Caco-2 (cell line): Measurements from ENCODE around the gene TBC1D21. TPM values are rescaled to one million over a fixed set of nuclear protein-coding genes. Genes with fewer than 3 reads are reported as not detected.

Source experiments
- BruUV-seq: library from RNA; stranded (reverse); fragments of 400-500 nt; replicated peaks from 2 replicates; lab custom pipeline; 2021; lab: Mats Ljungman, UMichigan
- CTCF ChIA-PET: fragments of 300-600 bp; sonication (Branson Sonifier 250); formaldehyde crosslinking; loops from one replicate; lab custom pipeline; 2022; ENCODE audit warnings: antibody characterized with exemption; lab: Charles Lee
- POLR2A ChIA-PET: fragments of 300-600 bp; sonication (Branson Sonifier 250); formaldehyde crosslinking; loops from one replicate; lab custom pipeline; 2022; ENCODE audit warnings: antibody characterized with exemption; lab: Charles Lee
- DNase-seq, 2 experiments: peaks; one replicate each; pipeline versions ENCODE4 v3.0.0 to v3.0.0-alpha.2; 2020 to 2022
- H3K27me3 ChIP-seq: replicated peaks from 2 replicates; pipeline ENCODE4 v1.6.0; 2011; ENCODE audit warnings: low read length; ENCODE audit not compliant: control insufficient read depth, insufficient read depth
- H3K36me3 ChIP-seq: 2 replicates; pipeline ENCODE4 v1.5.1; 2011; ENCODE audit warnings: low read length; ENCODE audit not compliant: control insufficient read depth, insufficient read depth
- H3K4me1 ChIP-seq: fragments of 250-450 bp; sonication (Bioruptor Pico); 2 replicates; pipeline ENCODE4 v1.5.1; 2020; ENCODE audit warnings: mild to moderate bottlenecking
- H3K4me3 ChIP-seq: 2 replicates; pipeline ENCODE4 v1.5.1; 2011; ENCODE audit warnings: low read depth, mild to moderate bottlenecking, control low read depth, low read length
- H3K9me3 ChIP-seq: fragments of 250-450 bp; sonication (Bioruptor Pico); 2 replicates; pipeline ENCODE4 v1.5.1; 2020; ENCODE audit warnings: mild to moderate bottlenecking, moderate library complexity
- H3K27ac Mint-ChIP-seq: one replicate; pipeline ENCODE4 v1.8.0; 2022; ENCODE audit warnings: mixed read lengths; ENCODE audit not compliant: unreplicated experiment
- H3K27me3 Mint-ChIP-seq: one replicate; pipeline ENCODE4 v1.8.0; 2022; ENCODE audit warnings: mixed read lengths; ENCODE audit not compliant: insufficient read depth, unreplicated experiment
- H3K36me3 Mint-ChIP-seq: one replicate; pipeline ENCODE4 v1.8.0; 2022; ENCODE audit warnings: mild to moderate bottlenecking, mixed read lengths; ENCODE audit not compliant: insufficient read depth, unreplicated experiment
- H3K4me1 Mint-ChIP-seq: one replicate; pipeline ENCODE4 v1.8.0; 2022; ENCODE audit warnings: low read depth, mixed read lengths; ENCODE audit not compliant: unreplicated experiment
- H3K4me3 Mint-ChIP-seq: one replicate; pipeline ENCODE4 v1.8.0; 2022; ENCODE audit warnings: mild to moderate bottlenecking, moderate library complexity, mixed read lengths; ENCODE audit not compliant: unreplicated experiment
- H3K9me3 Mint-ChIP-seq: one replicate; pipeline ENCODE4 v1.8.0; 2022; ENCODE audit warnings: mixed read lengths; ENCODE audit not compliant: unreplicated experiment
- CTCF ChIP-seq, 2 experiments: fragments of 200-600 bp in 1 of 2; IDR thresholded peaks; 1 replicate in 1 of 2; 2 replicates in 1 of 2; pipeline versions ENCODE4 v1.5.1 to v1.8.0; 2011 to 2022; ENCODE audit warnings: antibody characterized with exemption in 1 of 2, control low read depth in 1 of 2, inconsistent platforms in 1 of 2, low read depth in 1 of 2, low read length in 1 of 2, mild to moderate bottlenecking in 1 of 2, moderate library complexity in 1 of 2; ENCODE audit not compliant: insufficient read depth in 1 of 2, severe bottlenecking in 1 of 2, unreplicated experiment in 1 of 2
- intact Hi-C: fragments of 100-400 bp; cut with micrococcal nuclease; formaldehyde crosslinking; loops from one replicate; pipeline ENCODE4 v1.10.0; 2022; ENCODE audit not compliant: unreplicated experiment
- total RNA-seq: library from RNA; stranded (reverse); gene quantifications from 2 replicates; pipeline ENCODE4 v1.2.3, GENCODE V29; 2022

Gene TBC1D21
- total RNA-seq, 1 experiment from 2014 or later: not detected

- POLR2A ChIA-PET: no interaction called here
- H3K27ac Mint-ChIP-seq: no peak overlapping the region
- no peak for TF ChIP-seq CTCF (IDR thresholded peaks at IDR 0.05; ENCODE audit: insufficient read depth in 1 of 2, low read depth in 1 of 2, low read length in 1 of 2, severe bottlenecking in 1 of 2, unreplicated experiment in 1 of 2)
- no peak overlapping the region for H3K4me3 ChIP-seq
- H3K4me1 Mint-ChIP-seq: no peaks in the 10 kb centered on the region
- intact Hi-C loops: no loop called here
- H3K36me3 ChIP-seq: no peaks in the 10 kb centered on the region
- H3K27me3 Mint-ChIP-seq: peaks cover 17% of the 10 kb centered on the region
- 0 out of 2 replicates have a peak, but pooled peaks cover 2% of the 10 kb centered on the region for H3K27me3 ChIP-seq
- CTCF ChIA-PET: interaction anchor here (0.5 kb wide), 1 partner anchor 199 kb away, joined by 3 read pairs; no protein-coding TSS in a partner anchor
- no TSS peak for BruUV-seq
- no peaks in the 10 kb centered on the region for H3K36me3 Mint-ChIP-seq
- no peak overlapping the region for H3K4me3 Mint-ChIP-seq
- H3K9me3 ChIP-seq: no peaks in the 10 kb centered on the region
- no peaks in the 10 kb centered on the region for H3K9me3 Mint-ChIP-seq
- no peak for DNase-seq
- H3K4me1 ChIP-seq: no peaks in the 10 kb centered on the region
Observed at GRCh38 chr15:73845907-73846306, 27.5 kb upstream of the TBC1D21 start.

- no peaks in the 10 kb centered on the region for H3K4me1 ChIP-seq
- Mint-ChIP-seq H3K27me3 (peaks cover 14% of the 10 kb centered on the region), H3K9me3 (no peaks in the 10 kb centered on the region), H3K4me1 (no peaks in the 10 kb centered on the region), H3K4me3 (no peak overlapping the region), H3K36me3 (no peaks in the 10 kb centered on the region), H3K27ac (no peak overlapping the region)
- no peak for DNase-seq
- TF ChIP-seq CTCF (IDR thresholded peaks at IDR 0.05; ENCODE audit: insufficient read depth in 1 of 2, low read depth in 1 of 2, low read length in 1 of 2, severe bottlenecking in 1 of 2, unreplicated experiment in 1 of 2): no peak
- no TSS peak for BruUV-seq
- ChIA-PET CTCF (no interaction called here), POLR2A (no interaction called here)
- H3K27me3 ChIP-seq: no peaks in the 10 kb centered on the region
- H3K4me3 ChIP-seq: no peak overlapping the region
- no peaks in the 10 kb centered on the region for H3K9me3 ChIP-seq
- H3K36me3 ChIP-seq: no peaks in the 10 kb centered on the region
- intact Hi-C loops: no loop called here
Observed at GRCh38 chr15:73849641-73850040, 23.7 kb upstream of the TBC1D21 start.

GRCh38 chr15:73850228-73850627 lies 23.1 kb upstream of the TBC1D21 start:
- Mint-ChIP-seq H3K9me3 (no peaks in the 10 kb centered on the region), H3K27me3 (peaks cover 15% of the 10 kb centered on the region), H3K27ac (no peak overlapping the region), H3K4me1 (no peaks in the 10 kb centered on the region), H3K36me3 (no peaks in the 10 kb centered on the region), H3K4me3 (no peak overlapping the region)
- no peak for TF ChIP-seq CTCF (IDR thresholded peaks at IDR 0.05; ENCODE audit: insufficient read depth in 1 of 2, low read depth in 1 of 2, low read length in 1 of 2, severe bottlenecking in 1 of 2, unreplicated experiment in 1 of 2)
- no TSS peak for BruUV-seq
- H3K27me3 ChIP-seq: no peaks in the 10 kb centered on the region
- H3K9me3 ChIP-seq: no peaks in the 10 kb centered on the region
- no peaks in the 10 kb centered on the region for H3K36me3 ChIP-seq
- intact Hi-C loops: no loop called here
- CTCF ChIA-PET: no interaction called here
- H3K4me3 ChIP-seq: no peak overlapping the region
- DNase-seq: no peak
- POLR2A ChIA-PET: no interaction called here
- no peaks in the 10 kb centered on the region for H3K4me1 ChIP-seq
